Psoas muscle (tissue), 8 donors: ENCODE data around the gene AIF1. TPM values are rescaled to one million over a fixed set of nuclear protein-coding genes. Genes with fewer than 3 reads are reported as not detected.

Experiments used
- ATAC-seq, 4 donors: fragments of 200-7000 bp; cut with Tn5 transposase; one replicate each; pipeline ENCODE4 v1.9.1; 2020; ENCODE audit warnings: moderate library complexity in 3 of 4, mild to moderate bottlenecking in 2 of 4
- DNase-seq, 2 donors: peaks; one replicate each; pipeline ENCODE4 v3.0.0-alpha.2; 2020
- H3K27ac ChIP-seq: fragments of 200-600 bp; one replicate; pipeline ENCODE4 v1.8.0; 2022
- H3K27me3 ChIP-seq, 3 donors: fragments of 200-600 bp in 1 of 3; one replicate each; pipeline versions ENCODE4 v1.6.1 to v1.8.0; 2013 to 2022; ENCODE audit warnings: low read length in 2 of 3, mild to moderate bottlenecking in 2 of 3, moderate library complexity in 1 of 3; ENCODE audit not compliant: insufficient read depth in 3 of 3
- H3K36me3 ChIP-seq, 2 donors: fragments of 200-600 bp in 1 of 2; one replicate each; pipeline versions ENCODE4 v1.6.1 to v1.8.0; 2013 to 2022; ENCODE audit warnings: low read depth in 1 of 2, mild to moderate bottlenecking in 1 of 2, moderate library complexity in 1 of 2; ENCODE audit not compliant: insufficient read depth in 1 of 2
- H3K4me1 ChIP-seq: fragments of 200-600 bp; one replicate; pipeline ENCODE4 v1.8.0; 2022
- H3K4me3 ChIP-seq: fragments of 200-600 bp; one replicate; pipeline ENCODE4 v1.8.0; 2022; ENCODE audit warnings: mild to moderate bottlenecking
- H3K9me3 ChIP-seq: fragments of 200-600 bp; one replicate; pipeline ENCODE4 v1.8.0; 2022
- CTCF ChIP-seq: fragments of 200-600 bp; IDR thresholded peaks from one replicate; pipeline ENCODE4 v1.8.0; 2022; ENCODE audit warnings: antibody characterized with exemption
- WGBS, 3 donors: extraction: QIAGEN DNeasy Blood & Tissue Kit; methylation state at CpG; one replicate each; pipeline versions ENCODE4 v1.1.6 to v1.1.7; 2013; 5-methylcytosine and 5-hydroxymethylcytosine counted together
- intact Hi-C, 2 donors: fragments of 100-400 bp; cut with DNase I; formaldehyde crosslinking; loops; one replicate each; pipeline versions ENCODE4 v1.11.0 to v1.14.2; 2022
- polyA plus RNA-seq, 3 donors: library from polyadenylated mRNA; stranded (reverse); fragments of 200-250 nt; gene quantifications; one replicate each; pipeline ENCODE4 v1.2.3, GENCODE V29; 2013
- total RNA-seq, 4 donors: library from RNA; stranded (reverse); fragmentation: NEBNext Ultra II Directional in 2 of 4; extraction: Animal tissue kit (Norgen Biotek cat#: 25700) in 2 of 4; gene quantifications; one replicate each; pipeline versions ENCODE4 v1.2.1 to v1.2.4, GENCODE V29; 2021 to 2023
- donor health status: healthy with polysubstance abuse.
- donor health status: DM: no; HTN: no; CAD: no; lungs with moderate emphysema.
- donor health status: Bipolar disorder and iron deficiency.
- donor health status: healthy.
- donor health status: DM: yes; HTN: yes; CAD: no.
- donor health status: DM: no; HTN: no; CAD: no.
- donor health status: DM: no; HTN: no; CAD: no.
- donor health status: DM: yes; HTN: yes; CAD: no.

The AIF1 gene
- total and polyA plus RNA-seq, 7 donors, result 2.6 to 11.3 (median 4.9) TPM

GRCh38 chr6:31633447-31633846 is 18.4 kb downstream of the AIF1 start:
- peaks cover 6% of the 10 kb centered on the region for H3K4me1 ChIP-seq
- H3K27ac ChIP-seq, result no peak overlapping the region
- H3K27me3 ChIP-seq, result no peaks in the 10 kb centered on the region
- H3K4me3 ChIP-seq, result no peak overlapping the region
- intact Hi-C loops, result no loop called here
- DNase-seq (no peak), ATAC-seq (no peak)
- peaks cover 28 to 100% of the 10 kb centered on the region in 2 donors for H3K36me3 ChIP-seq
- no peak for TF ChIP-seq CTCF
- no peaks in the 10 kb centered on the region for H3K9me3 ChIP-seq
- 85 to 86% (median 85%) methylated on average over 7 of the region's 7 CpGs for WGBS, 3 donors

DNA sequence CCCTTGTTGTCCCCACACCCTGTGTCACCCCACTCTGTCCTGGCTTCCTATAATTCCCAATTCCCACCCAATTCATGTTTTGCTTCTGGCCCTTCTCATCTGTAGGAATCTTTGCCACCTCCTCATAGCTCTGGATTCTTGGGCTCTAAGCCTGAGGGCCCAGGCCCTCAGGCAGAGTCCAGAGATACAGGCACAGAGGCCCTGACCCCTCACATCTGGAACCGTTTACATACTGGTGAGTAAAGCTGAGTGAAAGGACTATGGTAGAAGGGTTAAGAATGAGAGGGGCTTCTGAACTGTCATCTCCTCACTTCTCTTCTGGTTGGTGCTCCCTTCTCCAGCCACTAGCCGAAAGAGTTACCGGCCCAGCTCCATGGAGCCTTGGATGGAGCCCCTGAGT is 19.1 kb downstream of the AIF1 start:
- no peak for TF ChIP-seq CTCF
- Histone ChIP-seq H3K4me1 (peaks cover 6% of the 10 kb centered on the region), H3K27ac (no peak overlapping the region), H3K4me3 (no peak overlapping the region), H3K9me3 (no peaks in the 10 kb centered on the region), H3K36me3 (peaks cover 26 to 100% of the 10 kb centered on the region in 2 donors), H3K27me3 (no peaks in the 10 kb centered on the region)
- 88 to 92% (median 92%) methylated on average over 3 of the region's 3 CpGs for WGBS, 3 donors
- ATAC-seq (no peak), DNase-seq (no peak)
- intact Hi-C loops, result no loop called here

- intact Hi-C loops, result no loop called here
- Histone ChIP-seq H3K27ac (no peak overlapping the region), H3K27me3 (no peaks in the 10 kb centered on the region), H3K36me3 (peaks cover 25 to 100% of the 10 kb centered on the region in 2 donors), H3K4me3 (no peak overlapping the region), H3K4me1 (peaks cover 6% of the 10 kb centered on the region), H3K9me3 (no peaks in the 10 kb centered on the region)
- WGBS, 3 donors, result 76 to 87% (median 76%) methylated on average over 11 of the region's 11 CpGs
- TF ChIP-seq CTCF, result no peak
- no peak for DNase-seq
- no peak for ATAC-seq
These were observed 20.0 kb downstream of the AIF1 start for GRCh38 chr6:31634969-31635575.

GRCh38 chr6:31636698-31637596 is 21.9 kb downstream of the AIF1 start:
- Histone ChIP-seq H3K27ac (peak overlapping the region; percentile 23), H3K4me3 (no peak overlapping the region), H3K9me3 (no peaks in the 10 kb centered on the region), H3K27me3 (no peaks in the 10 kb centered on the region), H3K4me1 (peaks cover 6% of the 10 kb centered on the region), H3K36me3 (peaks cover 26 to 100% of the 10 kb centered on the region in 2 donors)
- ATAC-seq (peak; percentile 11 to 46 (median 33)), DNase-seq (no peak)
- 73 to 81% (median 78%) methylated on average over 27 of the region's 27 CpGs for WGBS, 3 donors
- intact Hi-C loops, result no loop called here
- no peak for TF ChIP-seq CTCF
